Adrenal gland (tissue), 5 donors: ENCODE results near the gene TSPEAR.
"Not testable (repeated sequence)": the region's sequence is repeated elsewhere in the genome, so short reads cannot be mapped to it uniquely, and the experiment has no call there.

ENCODE experiments used
- POLR2A ChIP-seq, 2 donors: fragments of 450-650 bp; IDR thresholded peaks; one replicate each; pipeline ENCODE4 v1.6.1; 2017; ENCODE audit warnings: antibody characterized with exemption in 2 of 2, mild to moderate bottlenecking in 2 of 2, moderate library complexity in 1 of 2
- TF ChIP-seq, protein P1 (sequence below), 6 experiments: fragments of 450-650 bp in 4 of 6; fragments of 200-600 bp in 2 of 6; sonication (generic) in 1 of 6; IDR thresholded peaks; 1 replicate in 5 of 6; 2 replicates in 1 of 6; pipeline versions ENCODE4 v1.5.1 to v1.8.0; 2016 to 2021; ENCODE audit warnings: antibody characterized with exemption in 6 of 6, mild to moderate bottlenecking in 2 of 6, moderate library complexity in 1 of 6
- donor health status: DM: no; HTN: no; CAD: no.

DNA sequence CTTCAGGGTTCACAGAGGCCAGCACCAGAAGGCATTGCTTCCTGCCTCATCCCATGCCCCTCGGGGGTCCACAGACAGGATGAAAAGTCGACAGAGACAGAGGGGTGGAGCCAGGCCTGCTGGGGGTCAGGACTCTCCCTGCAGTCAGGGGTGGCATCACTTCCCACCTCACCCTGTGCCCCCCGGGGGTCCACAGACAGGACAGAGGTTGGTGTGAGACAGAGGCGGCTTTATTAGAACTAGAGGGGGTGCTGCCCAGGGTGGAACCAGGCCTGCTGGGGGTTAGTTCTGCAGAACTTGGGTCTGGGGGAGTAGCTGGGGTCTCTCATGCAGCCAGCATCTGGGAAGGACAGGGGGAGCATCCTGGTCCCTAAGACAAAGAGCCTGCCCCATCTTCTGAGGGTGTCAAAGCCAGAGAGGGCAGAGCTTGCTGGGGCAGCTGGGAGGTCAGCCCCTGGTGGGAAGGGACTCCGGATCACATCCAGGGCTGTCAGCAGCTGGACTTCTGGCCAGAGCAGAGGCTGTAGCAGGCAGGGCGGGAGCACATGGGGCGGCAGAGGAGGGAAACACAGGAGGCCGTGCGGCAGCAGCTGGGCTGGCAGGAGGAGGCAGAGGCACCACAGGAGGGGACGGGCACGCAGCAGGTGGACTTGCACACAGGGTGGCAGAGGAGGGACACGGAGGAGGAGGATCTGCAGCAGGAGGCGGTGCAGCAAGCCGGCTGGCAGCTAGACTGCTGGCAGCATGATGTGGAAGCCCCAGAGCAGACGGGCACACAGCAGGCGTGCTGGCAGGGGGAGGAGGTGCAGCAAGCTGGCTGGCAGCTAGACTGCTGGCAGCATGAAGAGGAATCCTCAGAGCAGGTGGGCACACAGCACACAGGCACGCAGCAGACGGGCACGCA is 120.2 kb downstream of the TSPEAR start:
- TF ChIP-seq, protein P1, sequence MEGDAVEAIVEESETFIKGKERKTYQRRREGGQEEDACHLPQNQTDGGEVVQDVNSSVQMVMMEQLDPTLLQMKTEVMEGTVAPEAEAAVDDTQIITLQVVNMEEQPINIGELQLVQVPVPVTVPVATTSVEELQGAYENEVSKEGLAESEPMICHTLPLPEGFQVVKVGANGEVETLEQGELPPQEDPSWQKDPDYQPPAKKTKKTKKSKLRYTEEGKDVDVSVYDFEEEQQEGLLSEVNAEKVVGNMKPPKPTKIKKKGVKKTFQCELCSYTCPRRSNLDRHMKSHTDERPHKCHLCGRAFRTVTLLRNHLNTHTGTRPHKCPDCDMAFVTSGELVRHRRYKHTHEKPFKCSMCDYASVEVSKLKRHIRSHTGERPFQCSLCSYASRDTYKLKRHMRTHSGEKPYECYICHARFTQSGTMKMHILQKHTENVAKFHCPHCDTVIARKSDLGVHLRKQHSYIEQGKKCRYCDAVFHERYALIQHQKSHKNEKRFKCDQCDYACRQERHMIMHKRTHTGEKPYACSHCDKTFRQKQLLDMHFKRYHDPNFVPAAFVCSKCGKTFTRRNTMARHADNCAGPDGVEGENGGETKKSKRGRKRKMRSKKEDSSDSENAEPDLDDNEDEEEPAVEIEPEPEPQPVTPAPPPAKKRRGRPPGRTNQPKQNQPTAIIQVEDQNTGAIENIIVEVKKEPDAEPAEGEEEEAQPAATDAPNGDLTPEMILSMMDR (IDR thresholded peaks at IDR 0.05), result not testable (repeated sequence)
- not testable (repeated sequence) for TF ChIP-seq POLR2A (IDR thresholded peaks at IDR 0.05)
